ENCODE data around the gene FRMD1. TPM values are rescaled to one million over a fixed set of nuclear protein-coding genes. Genes with fewer than 3 reads are reported as not detected.

Gene FRMD1
- total RNA-seq, 2 experiments from 2014 or later: not detected

DNA sequence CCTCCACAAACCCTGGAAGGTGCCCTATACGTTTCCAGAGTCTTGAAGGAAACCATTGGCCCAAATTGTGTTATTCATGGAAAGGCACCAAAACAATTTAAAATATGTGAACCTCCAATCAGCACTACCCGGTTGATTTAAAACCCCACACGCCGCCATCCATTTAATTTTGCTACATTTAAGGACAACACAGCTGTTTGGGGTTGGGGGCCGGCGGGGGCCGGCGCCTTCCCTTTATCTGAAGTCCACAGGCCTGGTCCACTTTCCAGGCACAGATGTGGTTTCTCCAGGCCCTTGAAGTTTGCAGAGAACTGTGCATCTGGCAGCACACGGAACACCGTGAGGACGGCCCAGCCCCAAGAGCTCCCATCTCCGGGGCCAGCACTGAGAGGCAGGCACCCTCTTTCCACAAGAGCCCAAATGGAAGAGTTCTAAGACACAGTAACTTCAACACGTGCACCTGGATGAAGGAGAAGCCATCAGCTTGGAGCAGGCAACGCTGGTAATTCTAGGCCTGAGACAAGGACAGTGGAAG, 16.8 kb upstream of the FRMD1 start:
- no peak for TF ChIP-seq CTCF (IDR thresholded peaks at IDR 0.05)
- H3K4me1 Mint-ChIP-seq (ENCODE audit: low read depth): no peaks in the 10 kb centered on the region
- DNase-seq (no peak), ATAC-seq (ENCODE audit: poor library complexity) (no peak)
- Histone ChIP-seq H3K36me3 (ENCODE audit: insufficient read depth, low read length) (no peaks in the 10 kb centered on the region), H3K9me3 (ENCODE audit: control insufficient read depth in 1 of 2, insufficient read depth in 1 of 2, low read length in 2 of 2) (peaks cover 0 to 47% of the 10 kb centered on the region in 2 experiments), H3K4me1 (ENCODE audit: insufficient read depth, low read length) (no peaks in the 10 kb centered on the region), H3K4me3 (ENCODE audit: low read length) (no peak overlapping the region), H3K27me3 (ENCODE audit: control insufficient read depth in 1 of 2, insufficient read depth in 2 of 2, low read length in 2 of 2) (peaks cover 6 to 15% of the 10 kb centered on the region in 2 experiments), H3K27ac (ENCODE audit: low read depth in 1 of 2, low read length in 2 of 2) (no peak overlapping the region)
- POLR2A ChIA-PET: no interaction called here
- CTCF ChIA-PET: no interaction called here
- H3K27me3 Mint-ChIP-seq: peaks cover 9% of the 10 kb centered on the region
- no peak overlapping the region for H3K27ac Mint-ChIP-seq
- H3K9me3 Mint-ChIP-seq: no peaks in the 10 kb centered on the region
- H3K36me3 Mint-ChIP-seq (ENCODE audit: low read depth): no peaks in the 10 kb centered on the region
- H3K4me3 Mint-ChIP-seq: no peak overlapping the region
- intact Hi-C loops (cut with DNase I, micrococcal nuclease): no loop called here

DNA sequence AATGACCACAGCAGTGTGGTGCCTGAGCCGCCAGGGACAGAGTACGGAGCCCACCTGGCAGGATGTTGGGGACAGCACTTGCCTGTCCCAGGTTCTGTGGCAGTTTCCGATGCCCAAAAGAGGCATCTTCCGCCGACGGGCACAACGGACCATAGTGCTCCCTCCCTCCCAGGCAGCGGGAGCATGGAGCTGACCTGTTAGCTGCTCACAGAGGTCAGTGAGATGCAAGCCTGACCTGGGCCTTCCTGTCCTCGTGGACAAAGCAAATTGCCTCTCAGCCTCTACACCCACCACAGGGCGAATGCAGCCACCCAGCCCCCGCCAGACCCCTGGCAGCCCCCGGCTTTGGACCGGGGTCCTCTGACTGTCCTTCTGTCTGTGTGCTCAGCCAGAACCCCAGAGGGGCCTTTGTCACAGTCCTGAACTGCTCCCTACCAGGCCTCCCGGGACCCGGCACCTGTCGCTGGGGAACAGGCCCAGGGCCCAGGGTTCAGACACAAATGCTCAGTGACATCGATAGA, 16.2 kb upstream of the FRMD1 start:
- Histone ChIP-seq H3K4me3 (ENCODE audit: low read length) (no peak overlapping the region), H3K27ac (ENCODE audit: low read depth in 1 of 2, low read length in 2 of 2) (no peak overlapping the region), H3K4me1 (ENCODE audit: insufficient read depth, low read length) (no peaks in the 10 kb centered on the region), H3K27me3 (ENCODE audit: control insufficient read depth in 1 of 2, insufficient read depth in 2 of 2, low read length in 2 of 2) (peaks cover 5 to 9% of the 10 kb centered on the region in 2 experiments), H3K36me3 (ENCODE audit: insufficient read depth, low read length) (no peaks in the 10 kb centered on the region), H3K9me3 (ENCODE audit: control insufficient read depth in 1 of 2, insufficient read depth in 1 of 2, low read length in 2 of 2) (peaks cover 0 to 49% of the 10 kb centered on the region in 2 experiments)
- intact Hi-C loops (cut with DNase I, micrococcal nuclease): no loop called here
- H3K27me3 Mint-ChIP-seq: peaks cover 9% of the 10 kb centered on the region
- ChIA-PET POLR2A (no interaction called here), CTCF (no interaction called here)
- no peaks in the 10 kb centered on the region for H3K9me3 Mint-ChIP-seq
- no peak overlapping the region for H3K27ac Mint-ChIP-seq
- H3K4me1 Mint-ChIP-seq (ENCODE audit: low read depth): no peaks in the 10 kb centered on the region
- TF ChIP-seq CTCF (IDR thresholded peaks at IDR 0.05): no peak
- no peak for DNase-seq
- no peaks in the 10 kb centered on the region for H3K36me3 Mint-ChIP-seq (ENCODE audit: low read depth)
- no peak for ATAC-seq (ENCODE audit: poor library complexity)
- H3K4me3 Mint-ChIP-seq: no peak overlapping the region

DNA sequence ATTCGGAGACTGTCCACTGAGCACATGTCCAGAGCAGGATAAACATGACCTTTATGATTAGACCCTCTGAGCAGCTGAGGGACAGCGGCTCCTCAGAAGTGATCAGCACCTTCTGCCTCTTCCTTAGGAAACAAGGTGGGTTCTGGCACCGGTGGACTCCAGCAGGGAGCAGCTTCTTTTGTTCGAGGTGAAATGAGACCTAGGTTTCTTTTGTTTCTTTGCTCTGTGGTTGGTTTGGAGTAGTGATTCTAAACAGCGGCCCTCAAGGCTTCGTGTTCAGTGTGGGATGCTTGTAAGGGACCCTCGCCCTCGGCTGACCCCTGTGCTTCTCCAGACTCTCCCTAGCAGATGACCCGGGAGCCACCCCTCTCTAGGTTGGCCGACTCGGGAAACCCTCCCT, 14.6 kb upstream of the FRMD1 start:
- H3K4me1 ChIP-seq (ENCODE audit: insufficient read depth, low read length): no peaks in the 10 kb centered on the region
- ChIA-PET POLR2A (no interaction called here), CTCF (no interaction called here)
- peaks cover 2% of the 10 kb centered on the region for H3K27me3 Mint-ChIP-seq
- ATAC-seq (ENCODE audit: poor library complexity): no peak
- no peaks in the 10 kb centered on the region for H3K36me3 ChIP-seq (ENCODE audit: insufficient read depth, low read length)
- H3K9me3 Mint-ChIP-seq: no peaks in the 10 kb centered on the region
- TF ChIP-seq CTCF (IDR thresholded peaks at IDR 0.05): no peak
- no peaks in the 10 kb centered on the region for H3K36me3 Mint-ChIP-seq (ENCODE audit: low read depth)
- intact Hi-C loops (cut with DNase I, micrococcal nuclease): no loop called here
- H3K27ac Mint-ChIP-seq: no peak overlapping the region
- H3K4me3 Mint-ChIP-seq: no peak overlapping the region
- H3K4me1 Mint-ChIP-seq (ENCODE audit: low read depth): no peaks in the 10 kb centered on the region
- no peak overlapping the region for H3K4me3 ChIP-seq (ENCODE audit: low read length)
- no peak for DNase-seq
- peaks cover 0 to 51% of the 10 kb centered on the region in 2 experiments for H3K9me3 ChIP-seq (ENCODE audit: control insufficient read depth in 1 of 2, insufficient read depth in 1 of 2, low read length in 2 of 2)
- no peak overlapping the region for H3K27ac ChIP-seq (ENCODE audit: low read depth in 1 of 2, low read length in 2 of 2)
- H3K27me3 ChIP-seq (ENCODE audit: control insufficient read depth in 1 of 2, insufficient read depth in 2 of 2, low read length in 2 of 2): no peaks in the 10 kb centered on the region

All from CD4-positive, alpha-beta T cell (primary cell).